A549 treated with RU486 at 1 μM for 4 hours (cell line): ENCODE measurements around the gene NDUFC1. TPM values are rescaled to one million over a fixed set of nuclear protein-coding genes. Genes with fewer than 3 reads are reported as not detected.

Source experiments
- total RNA-seq: library from RNA; stranded (reverse); fragments of 200-300 nt; extraction: Qiagen RNA extraction; gene quantifications from 5 replicates; pipeline ENCODE4 v1.2.3, GENCODE V29; 2022; ENCODE audit warnings: low read depth

The NDUFC1 gene
- total RNA-seq: 65.0 to 86.0 TPM (median 76.1 TPM) in 5 replicates

DNA sequence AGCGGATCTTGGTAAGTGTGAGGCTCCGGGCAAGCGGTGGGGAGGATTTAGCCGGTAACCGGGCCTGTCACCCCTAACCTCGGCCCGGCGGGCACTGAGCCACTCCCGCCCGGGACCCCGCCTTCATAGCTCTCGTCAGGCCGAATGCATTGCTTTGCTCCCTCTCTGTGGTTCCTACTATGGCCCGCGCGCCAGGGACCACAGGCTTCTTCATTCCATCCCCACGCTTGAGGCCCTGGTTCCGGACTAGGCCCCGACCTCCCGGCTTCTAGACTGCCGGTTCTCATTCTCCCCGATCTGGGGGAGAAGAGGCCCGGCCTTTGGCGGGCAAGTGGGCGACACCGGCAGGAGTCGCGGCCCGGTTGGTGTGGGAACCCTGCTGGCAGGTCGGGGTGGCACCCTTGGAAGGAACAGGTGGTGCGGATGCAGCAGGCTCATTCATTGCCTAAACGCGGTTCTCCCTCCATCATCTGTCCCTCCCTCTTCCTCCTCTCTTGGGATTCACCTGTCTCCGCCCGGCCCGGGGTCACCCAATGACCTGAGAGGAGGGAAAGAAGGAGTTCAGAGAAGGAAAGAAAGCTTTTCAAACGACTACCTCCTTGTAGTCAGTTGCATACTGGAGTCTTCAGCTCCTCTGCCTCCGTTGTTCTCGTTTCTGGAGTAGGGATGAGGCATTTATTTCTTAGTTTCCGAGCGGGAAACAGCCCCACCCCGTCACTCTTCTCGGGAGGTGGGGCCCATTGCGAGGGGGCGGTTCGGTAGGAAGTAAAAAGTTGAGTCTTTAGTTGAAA is at the start of gene NDUFC1:
Gene NDUFC1 (minus strand): TSS at position 657 of the 791 bp plus-strand sequence. CDS start 6,679 bp downstream, outside the sequence.

GRCh38 chr4:139301113-139301820 is 1.0 kb downstream of the NDUFC1 start, which contains the start of gene NAA15:
TSS of gene NAA15 (plus strand) at chr4:139301505. CDS start at chr4:139301778, 273 bp downstream.

GRCh38 chr4:139279760-139280620 is 22.3 kb downstream of the NDUFC1 start, which contains the start of gene MGARP:
TSS of gene MGARP (minus strand) at chr4:139280225. CDS start at chr4:139280158, 67 bp downstream.

Other genes with a start within 250 kb of the NDUFC1 start
- 13.0 to 17.8 TPM (median 13.5 TPM) in 5 replicates for gene ELF2, start 125.3 kb downstream of the NDUFC1 start, total RNA-seq
- 0.30 to 1.1 TPM (median 0.90 TPM) in 5 replicates for gene MGARP, start 22.3 kb downstream of the NDUFC1 start, total RNA-seq
- 18.1 to 37.3 TPM (median 26.9 TPM) in 5 replicates for gene NAA15, start 972 bp downstream of the NDUFC1 start, total RNA-seq
- 1.4 to 2.7 TPM (median 2.6 TPM) in 5 replicates for gene RAB33B, start 151.6 kb upstream of the NDUFC1 start, total RNA-seq